NB4 (cell line): ENCODE results near the gene TRIM2.

Experiments used
- DNase-seq: peaks from one replicate; pipeline ENCODE4 v3.0.0; 2010; ENCODE audit warnings: low read depth
- H3K4me3 ChIP-seq: one replicate; pipeline ENCODE4 v1.5.1; 2011; ENCODE audit warnings: mild to moderate bottlenecking, low read depth, low read length, moderate library complexity
- CTCF ChIP-seq: IDR thresholded peaks from one replicate; pipeline ENCODE4 v1.5.1; 2012; ENCODE audit warnings: low read depth, low read length
- MAX ChIP-seq: IDR thresholded peaks from 2 replicates; pipeline ENCODE4 v1.6.1; 2011; ENCODE audit warnings: low read depth, low read length
- MYC ChIP-seq: IDR thresholded peaks from 2 replicates; pipeline ENCODE4 v1.6.1; 2011; ENCODE audit warnings: low read depth, low read length
- POLR2A ChIP-seq: IDR thresholded peaks from 2 replicates; pipeline ENCODE4 v1.6.1; 2011; ENCODE audit warnings: mild to moderate bottlenecking; ENCODE audit not compliant: insufficient read length; ENCODE audit errors: extremely low read depth

The TRIM2 gene

GRCh38 chr4:153215921-153216320, 11.7 kb downstream of the TRIM2 start:
- H3K4me3 ChIP-seq: no peak overlapping the region
- no peak for DNase-seq
- no peak for TF ChIP-seq POLR2A
- TF ChIP-seq CTCF: no peak
- no peak for TF ChIP-seq MYC
- no peak for TF ChIP-seq MAX

GRCh38 chr4:153216546-153216945, 12.3 kb downstream of the TRIM2 start:
- TF ChIP-seq MYC (no peak), POLR2A (no peak), MAX (no peak), CTCF (no peak)
- DNase-seq: no peak
- no peak overlapping the region for H3K4me3 ChIP-seq

- DNase-seq: no peak
- H3K4me3 ChIP-seq: no peak overlapping the region
- TF ChIP-seq CTCF: no peak
- no peak for TF ChIP-seq POLR2A
- no peak for TF ChIP-seq MAX
- TF ChIP-seq MYC: no peak
These were observed 13.2 kb downstream of the TRIM2 start for GRCh38 chr4:153217440-153217839.

- TF ChIP-seq POLR2A: no peak
- TF ChIP-seq MAX: no peak
- no peak for TF ChIP-seq CTCF
- TF ChIP-seq MYC: no peak
- no peak for DNase-seq
These were observed 14.7 kb downstream of the TRIM2 start for GRCh38 chr4:153218961-153219360.

GRCh38 chr4:153220682-153221395, 16.6 kb downstream of the TRIM2 start:
- no peak for DNase-seq
- no peak for TF ChIP-seq MYC
- TF ChIP-seq MAX: no peak
- TF ChIP-seq CTCF: no peak
- TF ChIP-seq POLR2A: no peak
- no peak overlapping the region for H3K4me3 ChIP-seq

More at GRCh38 chr4:153218961-153219360, 14.7 kb downstream of the TRIM2 start:
- no peak overlapping the region for H3K4me3 ChIP-seq
